K562 (cell line): Measurements from ENCODE around the gene CPSF2. TPM values are rescaled to one million over a fixed set of nuclear protein-coding genes. Genes with fewer than 3 reads are reported as not detected.

Source experiments
- polyA plus RNA-seq, 8 experiments: library from polyadenylated mRNA; depleted of rRNA in 4 of 8; stranded (reverse) in 5 of 8; unstranded in 3 of 8; fragments of >200 nt; fragmentation: Nextera tagmentation in 2 of 8; fragmentation: Illumina TruSeq in 1 of 8; extraction: Ambion mirVana in 2 of 8; extraction: Trizol in 1 of 8; gene quantifications; 2 replicates each; pipeline versions ENCODE4 v1.2.1 to v1.2.3, GENCODE V29; 2011 to 2014; ENCODE audit warnings: inconsistent platforms in 1 of 8, missing spikeins in 1 of 8
- total RNA-seq, 7 experiments: library from RNA; depleted of rRNA in 6 of 7; stranded (reverse); fragments of >200 nt in 6 of 7; fragmentation: Illumina TruSeq in 2 of 7; extraction: Trizol in 2 of 7; gene quantifications; 2 replicates each; pipeline versions ENCODE4 v1.2.1 to v1.2.3, GENCODE V29; 2011 to 2021; ENCODE audit warnings: low replicate concordance in 1 of 7
- TF ChIP-seq, protein P1 (sequence below), 2 experiments: fragments of 450-650 bp in 1 of 2; sonication (generic) in 1 of 2; formaldehyde crosslinking in 1 of 2; IDR thresholded peaks; 2 replicates each; pipeline versions ENCODE4 v1.7.1 to v1.9.0; 2016 to 2022; ENCODE audit warnings: inconsistent platforms in 1 of 2, mild to moderate bottlenecking in 1 of 2, missing genetic modification reagents in 1 of 2

Gene CPSF2
- total and polyA plus RNA-seq, 9 of the 15 experiments (the other 6 are each of a cell fraction or from before 2014, with no cell fraction given): 20.8 to 71.3 (median 49.0) TPM

DNA sequence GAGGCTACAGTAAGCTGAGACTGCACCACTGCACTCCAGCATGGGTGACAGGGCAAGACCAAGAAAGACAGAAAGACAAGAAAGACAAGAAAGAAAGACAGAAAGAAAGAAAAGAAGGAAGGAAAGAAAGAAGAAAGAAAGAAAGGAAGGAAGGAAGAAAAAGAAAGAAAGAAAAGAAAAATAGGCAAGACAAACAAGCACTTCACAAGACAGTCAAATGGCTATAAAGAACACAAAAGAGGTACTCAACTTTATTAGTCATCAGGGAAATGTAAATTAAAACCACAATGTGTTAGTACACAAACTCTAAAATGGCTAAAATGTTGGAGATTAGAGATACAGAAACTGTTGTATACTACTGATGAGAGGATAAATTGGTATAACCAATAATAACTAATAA is 22.0 kb upstream of the CPSF2 start (continued):
- TF ChIP-seq, protein P1, sequence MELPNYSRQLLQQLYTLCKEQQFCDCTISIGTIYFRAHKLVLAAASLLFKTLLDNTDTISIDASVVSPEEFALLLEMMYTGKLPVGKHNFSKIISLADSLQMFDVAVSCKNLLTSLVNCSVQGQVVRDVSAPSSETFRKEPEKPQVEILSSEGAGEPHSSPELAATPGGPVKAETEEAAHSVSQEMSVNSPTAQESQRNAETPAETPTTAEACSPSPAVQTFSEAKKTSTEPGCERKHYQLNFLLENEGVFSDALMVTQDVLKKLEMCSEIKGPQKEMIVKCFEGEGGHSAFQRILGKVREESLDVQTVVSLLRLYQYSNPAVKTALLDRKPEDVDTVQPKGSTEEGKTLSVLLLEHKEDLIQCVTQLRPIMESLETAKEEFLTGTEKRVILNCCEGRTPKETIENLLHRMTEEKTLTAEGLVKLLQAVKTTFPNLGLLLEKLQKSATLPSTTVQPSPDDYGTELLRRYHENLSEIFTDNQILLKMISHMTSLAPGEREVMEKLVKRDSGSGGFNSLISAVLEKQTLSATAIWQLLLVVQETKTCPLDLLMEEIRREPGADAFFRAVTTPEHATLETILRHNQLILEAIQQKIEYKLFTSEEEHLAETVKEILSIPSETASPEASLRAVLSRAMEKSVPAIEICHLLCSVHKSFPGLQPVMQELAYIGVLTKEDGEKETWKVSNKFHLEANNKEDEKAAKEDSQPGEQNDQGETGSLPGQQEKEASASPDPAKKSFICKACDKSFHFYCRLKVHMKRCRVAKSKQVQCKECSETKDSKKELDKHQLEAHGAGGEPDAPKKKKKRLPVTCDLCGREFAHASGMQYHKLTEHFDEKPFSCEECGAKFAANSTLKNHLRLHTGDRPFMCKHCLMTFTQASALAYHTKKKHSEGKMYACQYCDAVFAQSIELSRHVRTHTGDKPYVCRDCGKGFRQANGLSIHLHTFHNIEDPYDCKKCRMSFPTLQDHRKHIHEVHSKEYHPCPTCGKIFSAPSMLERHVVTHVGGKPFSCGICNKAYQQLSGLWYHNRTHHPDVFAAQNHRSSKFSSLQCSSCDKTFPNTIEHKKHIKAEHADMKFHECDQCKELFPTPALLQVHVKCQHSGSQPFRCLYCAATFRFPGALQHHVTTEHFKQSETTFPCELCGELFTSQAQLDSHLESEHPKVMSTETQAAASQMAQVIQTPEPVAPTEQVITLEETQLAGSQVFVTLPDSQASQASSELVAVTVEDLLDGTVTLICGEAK (IDR thresholded peaks at IDR 0.05): peak; percentile 39; the same call in 1 of the 2 replicates
- TF ChIP-seq, protein P1 (CRISPR knock-in tag; IDR thresholded peaks at IDR 0.05): no peak
